ENCODE results near the gene ZMYM4.

DNA sequence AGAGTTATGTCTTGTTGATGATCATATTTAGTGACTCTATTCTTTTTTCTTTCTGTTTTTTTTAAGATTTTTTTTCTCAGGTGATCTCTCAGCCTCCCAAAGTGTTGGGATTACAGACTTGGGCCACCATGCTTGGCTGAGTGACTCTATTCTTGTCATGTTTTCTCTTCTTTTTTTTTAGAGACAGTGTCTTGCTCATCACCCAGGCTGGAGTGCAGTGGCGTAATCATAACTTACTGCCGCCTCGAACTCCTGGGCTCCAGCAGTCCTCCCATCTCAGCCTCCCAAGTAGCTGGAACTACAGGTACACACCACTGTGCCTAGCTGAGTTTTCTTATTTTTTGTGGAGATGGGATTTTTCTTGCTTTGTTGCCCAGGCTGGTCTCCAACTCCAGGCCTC is 36.9 kb downstream of the ZMYM4 start:
- TF ChIP-seq, protein P1, sequence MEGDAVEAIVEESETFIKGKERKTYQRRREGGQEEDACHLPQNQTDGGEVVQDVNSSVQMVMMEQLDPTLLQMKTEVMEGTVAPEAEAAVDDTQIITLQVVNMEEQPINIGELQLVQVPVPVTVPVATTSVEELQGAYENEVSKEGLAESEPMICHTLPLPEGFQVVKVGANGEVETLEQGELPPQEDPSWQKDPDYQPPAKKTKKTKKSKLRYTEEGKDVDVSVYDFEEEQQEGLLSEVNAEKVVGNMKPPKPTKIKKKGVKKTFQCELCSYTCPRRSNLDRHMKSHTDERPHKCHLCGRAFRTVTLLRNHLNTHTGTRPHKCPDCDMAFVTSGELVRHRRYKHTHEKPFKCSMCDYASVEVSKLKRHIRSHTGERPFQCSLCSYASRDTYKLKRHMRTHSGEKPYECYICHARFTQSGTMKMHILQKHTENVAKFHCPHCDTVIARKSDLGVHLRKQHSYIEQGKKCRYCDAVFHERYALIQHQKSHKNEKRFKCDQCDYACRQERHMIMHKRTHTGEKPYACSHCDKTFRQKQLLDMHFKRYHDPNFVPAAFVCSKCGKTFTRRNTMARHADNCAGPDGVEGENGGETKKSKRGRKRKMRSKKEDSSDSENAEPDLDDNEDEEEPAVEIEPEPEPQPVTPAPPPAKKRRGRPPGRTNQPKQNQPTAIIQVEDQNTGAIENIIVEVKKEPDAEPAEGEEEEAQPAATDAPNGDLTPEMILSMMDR (IDR thresholded peaks at IDR 0.05) = no peak
- TF ChIP-seq POLR2AphosphoS5 (IDR thresholded peaks at IDR 0.05) = no peak
- no peak for TF ChIP-seq POLR2A (IDR thresholded peaks at IDR 0.05)

Measured in breast epithelium (tissue), 3 donors.